ENCODE results near the gene TREML1.
"Not testable (repeated sequence)": the region's sequence is repeated elsewhere in the genome, so short reads cannot be mapped to it uniquely, and the experiment has no call there.

Gene TREML1

DNA sequence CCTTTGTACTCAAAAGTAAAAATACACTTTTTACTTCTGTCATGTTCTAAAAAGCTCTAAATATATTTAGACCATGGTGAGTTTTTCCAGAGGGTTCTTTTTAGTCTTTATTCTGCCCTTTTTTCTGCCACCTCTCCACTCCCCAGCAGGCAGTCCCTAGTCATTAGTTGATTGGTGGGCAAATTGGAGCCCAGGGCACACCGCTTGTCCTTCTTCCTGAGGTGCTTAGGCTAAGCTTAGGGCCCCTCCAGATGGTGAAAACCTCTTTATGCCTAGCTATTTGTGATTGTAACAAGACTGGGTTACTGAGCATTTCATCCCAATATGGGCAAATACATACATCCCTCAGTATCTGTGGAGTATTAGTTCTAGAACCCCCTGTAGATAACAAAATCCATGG lies 6.2 kb downstream of the TREML1 start:
- no peak for DNase-seq (ENCODE audit: low spot score)

DNA sequence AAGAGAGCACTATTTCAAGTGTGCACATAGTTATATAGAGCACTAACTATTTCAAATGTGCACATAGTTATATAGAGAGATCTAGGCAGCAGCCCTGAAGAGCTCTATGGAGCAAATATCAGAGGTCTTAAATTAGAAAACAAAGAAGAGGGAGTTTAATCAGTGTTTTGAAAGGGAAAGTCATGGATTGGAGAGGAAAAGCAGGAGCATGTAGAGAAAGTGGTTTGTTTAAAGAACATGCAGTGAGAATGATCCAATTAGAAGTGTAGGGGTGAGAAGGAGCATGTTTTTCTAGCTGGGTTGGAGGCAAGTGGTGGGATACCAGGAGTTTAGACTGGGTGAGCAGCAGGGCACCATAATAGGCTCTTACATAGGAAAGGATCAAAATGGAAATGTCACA lies 17.2 kb downstream of the TREML1 start:
- no peak for DNase-seq (ENCODE audit: low spot score)

DNA sequence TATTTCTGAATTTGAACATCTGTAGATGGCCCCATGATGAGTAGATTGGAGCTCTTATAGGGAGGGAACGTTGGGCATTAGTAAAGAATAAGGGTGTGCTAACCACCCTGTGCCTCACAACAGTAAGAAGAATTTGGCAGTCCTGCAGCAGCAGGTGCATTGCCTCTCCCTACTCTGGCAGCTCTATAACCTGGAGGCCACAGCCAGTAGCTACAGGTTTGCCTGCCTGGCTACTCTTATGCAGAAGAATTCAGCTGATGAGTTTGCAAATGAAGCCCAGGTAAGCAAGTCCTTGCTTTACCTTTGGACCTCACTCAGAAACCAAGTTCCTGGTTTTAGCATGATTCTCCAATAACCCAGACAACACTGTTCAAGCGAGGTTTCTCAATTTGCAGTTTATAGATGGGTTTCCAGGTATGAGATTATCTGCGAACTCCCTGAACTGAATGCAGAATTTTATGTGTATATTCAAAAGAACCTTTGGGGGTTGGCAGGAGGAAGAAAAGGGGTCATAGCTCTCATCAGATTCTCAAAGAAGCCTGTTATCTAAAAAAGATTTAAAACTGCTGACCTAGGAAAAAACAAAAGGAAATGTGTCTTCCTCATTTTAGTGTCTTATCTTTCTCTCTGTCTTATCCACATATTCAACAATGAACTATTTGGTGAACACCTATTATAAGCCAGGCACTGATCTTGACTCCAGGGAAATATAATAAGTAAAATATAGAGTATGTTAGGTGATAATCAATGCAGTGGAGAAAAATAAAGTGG lies 18.9 kb downstream of the TREML1 start:
- no peak for DNase-seq (ENCODE audit: low spot score)

DNA sequence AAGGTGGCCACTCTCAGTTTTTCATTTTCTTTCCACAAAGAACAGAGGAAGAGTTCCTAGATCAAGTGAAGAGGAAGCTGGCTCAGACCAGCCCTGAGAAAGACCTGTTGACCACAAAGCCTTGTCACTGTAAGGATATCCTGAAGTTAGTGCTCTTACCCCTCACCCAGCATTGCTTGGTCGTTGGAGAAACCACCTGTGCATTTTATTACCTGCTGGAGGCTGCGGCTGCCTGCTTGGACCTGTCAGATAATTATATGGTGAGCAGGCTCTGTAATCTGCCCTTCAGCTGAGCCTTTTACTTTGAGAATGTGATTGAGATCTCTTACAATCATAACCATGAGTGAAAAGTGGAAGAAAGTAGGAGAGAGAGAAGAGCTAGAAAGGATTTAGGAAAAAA lies 21.9 kb downstream of the TREML1 start:
- no peak for DNase-seq (ENCODE audit: low spot score)

DNA sequence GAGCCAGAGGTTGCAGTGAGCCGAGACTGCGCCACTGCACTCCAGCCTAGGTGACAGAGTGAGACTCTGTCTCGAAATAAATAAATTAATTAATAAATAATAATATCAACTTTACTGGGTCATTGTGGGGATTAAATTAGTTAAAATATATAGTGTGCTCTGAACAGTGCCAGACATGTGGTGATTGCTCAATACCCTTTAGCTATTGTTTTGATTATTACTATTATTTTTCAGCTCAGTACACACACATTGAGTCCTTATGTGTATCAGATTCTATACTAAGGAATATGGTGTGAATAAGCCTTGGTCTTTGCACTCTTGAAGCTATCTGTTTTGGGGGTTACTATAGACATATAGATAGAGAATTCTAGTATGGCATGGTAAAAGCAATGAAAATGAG lies 28.9 kb downstream of the TREML1 start:
- DNase-seq (ENCODE audit: low spot score) = no peak

DNA sequence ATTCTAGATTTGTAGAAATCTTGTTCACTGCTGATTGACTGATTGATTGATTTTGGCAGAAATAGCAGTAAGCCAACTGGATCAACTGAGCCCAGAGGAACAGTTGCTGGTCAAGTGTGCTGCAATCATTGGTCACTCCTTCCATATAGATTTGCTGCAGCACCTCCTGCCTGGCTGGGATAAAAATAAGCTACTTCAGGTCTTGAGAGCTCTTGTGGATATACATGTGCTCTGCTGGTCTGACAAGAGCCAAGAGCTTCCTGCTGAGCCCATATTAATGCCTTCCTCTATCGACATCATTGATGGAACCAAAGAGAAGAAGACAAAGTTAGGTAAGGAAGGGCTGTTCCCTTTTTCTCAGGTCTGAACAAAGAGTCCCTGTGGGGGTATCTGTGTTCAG lies 31.2 kb downstream of the TREML1 start:
- no peak for DNase-seq (ENCODE audit: low spot score)

DNA sequence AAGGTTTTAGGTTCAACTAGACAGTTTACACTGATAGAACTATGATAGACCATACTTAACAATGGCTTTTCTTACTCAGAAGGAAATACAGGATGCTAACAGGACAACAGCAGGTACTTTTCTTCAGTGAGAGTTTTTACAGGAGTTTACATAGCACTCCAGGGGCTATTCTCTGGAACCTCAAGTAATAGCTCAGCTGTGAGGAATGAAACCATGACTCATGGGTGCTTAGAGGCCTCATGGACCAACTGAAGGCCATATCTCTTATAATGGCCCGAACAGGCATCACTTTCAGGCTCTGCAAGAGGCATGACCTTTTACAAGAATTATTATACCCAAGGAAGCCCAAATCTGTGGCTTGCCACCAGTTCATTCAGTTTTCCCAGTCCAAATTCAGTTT lies 31.8 kb downstream of the TREML1 start:
- DNase-seq (ENCODE audit: low spot score) = no peak

DNA sequence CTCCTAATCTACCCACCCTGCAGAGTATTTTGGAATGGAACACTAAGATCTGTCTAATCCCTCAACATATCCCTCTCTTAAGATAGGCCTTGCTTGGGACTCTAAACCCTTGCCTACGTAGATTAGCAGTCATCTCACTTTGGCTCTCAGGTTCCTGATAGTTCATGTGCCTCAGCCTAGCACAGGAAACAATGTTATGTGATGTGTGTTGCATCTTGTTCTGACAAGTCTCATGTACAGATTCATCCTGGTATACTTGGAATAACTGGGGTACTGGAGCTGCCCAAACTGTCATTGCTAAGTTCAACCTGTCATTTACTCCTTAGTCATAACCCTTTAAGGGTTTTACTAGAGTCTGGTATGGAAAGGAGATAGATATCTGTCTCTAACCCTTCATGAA lies 34.1 kb downstream of the TREML1 start:
- no peak for DNase-seq (ENCODE audit: low spot score)

DNA sequence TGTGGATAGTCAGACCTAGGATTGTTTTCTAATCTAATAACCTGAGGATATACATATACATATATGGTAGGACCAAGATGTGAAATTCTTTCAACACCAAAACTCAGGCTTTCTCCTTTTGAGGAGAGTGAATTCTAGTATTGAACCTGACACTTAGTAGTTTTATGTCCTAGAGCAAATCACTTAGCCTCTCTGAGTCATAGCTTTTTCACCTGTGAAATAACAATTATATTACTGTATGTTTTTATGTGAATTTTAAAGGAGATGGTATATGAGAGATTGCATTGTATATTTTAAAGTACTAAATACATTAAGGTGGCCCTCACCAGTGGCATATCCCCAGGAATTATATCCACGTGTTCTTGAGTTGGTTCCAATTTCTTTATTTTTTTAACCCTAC lies 34.6 kb downstream of the TREML1 start:
- DNase-seq (ENCODE audit: low spot score) = no peak

DNA sequence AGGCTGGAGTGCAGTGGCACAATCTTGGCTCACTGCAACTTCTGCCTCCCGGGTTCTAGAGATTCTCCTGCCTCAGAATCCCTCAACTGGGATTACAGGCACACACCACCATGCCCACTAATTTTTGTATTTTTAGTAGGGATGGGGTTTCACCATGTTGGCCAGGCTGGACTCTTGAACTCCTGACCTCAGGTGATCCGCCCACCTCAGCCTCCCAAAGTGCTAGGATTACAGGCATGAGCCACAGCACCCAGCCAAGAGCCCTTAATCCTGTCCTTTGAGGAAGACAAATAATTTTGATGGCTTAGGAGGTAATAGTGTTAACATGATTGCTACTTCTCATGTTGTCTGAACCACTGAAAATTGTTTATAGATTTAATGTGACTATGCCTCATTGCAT lies 39.1 kb downstream of the TREML1 start:
- DNase-seq (ENCODE audit: low spot score) = not testable (repeated sequence)

DNA sequence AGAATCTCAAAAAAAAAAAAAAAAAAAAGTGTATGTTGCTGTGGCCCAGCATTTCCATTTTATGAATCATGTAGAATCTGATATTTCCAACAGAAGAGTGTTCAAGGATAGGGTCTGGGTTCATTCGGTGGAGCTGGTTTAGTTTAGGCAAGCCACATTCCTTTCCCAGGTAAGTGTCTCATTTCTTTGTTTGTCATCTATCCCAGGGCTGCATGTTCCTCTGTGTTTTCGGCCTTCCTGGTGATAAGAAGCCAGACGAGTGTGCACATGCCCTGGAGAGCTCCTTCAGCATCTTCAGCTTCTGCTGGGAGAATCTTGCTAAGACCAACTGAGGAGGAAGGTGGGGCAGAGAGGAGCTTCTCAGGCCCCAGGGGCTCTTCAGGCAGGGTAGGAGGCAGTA lies 43.1 kb downstream of the TREML1 start:
- no peak for DNase-seq (ENCODE audit: low spot score)

DNA sequence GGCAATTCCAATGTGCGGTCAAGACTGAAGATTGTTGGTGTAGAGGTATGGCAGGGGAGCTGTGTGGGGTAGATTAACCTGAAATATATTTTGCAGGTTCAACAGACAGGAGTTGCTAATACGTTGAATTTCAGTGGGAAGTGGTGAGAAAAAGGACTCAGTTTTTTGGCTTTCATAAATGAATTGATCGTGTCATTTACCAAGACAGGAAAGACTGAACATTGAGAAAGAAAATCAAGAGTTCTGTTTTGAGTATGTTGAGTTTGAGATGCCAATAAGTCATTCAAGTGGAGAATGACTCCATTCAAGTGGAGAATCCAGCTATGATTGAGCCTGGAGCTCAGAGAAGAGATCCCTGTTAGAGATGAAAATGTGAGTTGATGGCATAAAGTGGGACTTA lies 50.3 kb downstream of the TREML1 start:
- DNase-seq (ENCODE audit: low spot score) = no peak

DNA sequence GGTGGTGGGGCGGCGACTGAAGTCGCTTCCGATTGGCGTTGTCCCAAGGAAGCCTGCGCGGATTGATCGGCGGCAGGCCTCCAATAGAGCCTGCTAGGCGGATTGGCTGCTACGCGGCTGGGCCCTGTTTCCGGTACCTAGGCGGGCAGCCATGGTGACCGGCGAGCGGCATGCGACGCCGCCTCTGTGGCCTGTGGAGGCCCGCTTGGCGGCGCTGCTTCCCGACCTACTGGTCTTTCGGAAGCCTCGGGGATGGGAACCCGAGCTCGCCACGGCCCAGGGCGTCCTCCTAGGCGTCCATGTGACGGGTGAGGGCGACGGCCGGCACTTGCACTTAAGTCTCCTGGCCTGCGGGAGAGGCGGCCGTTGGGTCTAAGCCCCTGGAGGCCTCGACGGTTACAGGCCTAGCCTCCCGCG lies 53.3 kb downstream of the TREML1 start:
- DNase-seq (ENCODE audit: low spot score) = peak; percentile 7
